HG03196 (cell line): ENCODE measurements around the gene RPS27L.

Source experiments
- ATAC-seq: cut with Tn5 transposase; IDR thresholded peaks from one replicate; pipeline ENCODE4 v1.9.1; 2021; ENCODE audit not compliant: unreplicated experiment

RPS27L gene

GRCh38 chr15:63188247-63188925 lies 31.1 kb upstream of the RPS27L start:
- ATAC-seq, result peak; percentile 6

GRCh38 chr15:63187589-63188226 lies 30.4 kb upstream of the RPS27L start:
- ATAC-seq, result no peak

GRCh38 chr15:63186065-63186464 lies 28.8 kb upstream of the RPS27L start:
- ATAC-seq, result no peak

DNA sequence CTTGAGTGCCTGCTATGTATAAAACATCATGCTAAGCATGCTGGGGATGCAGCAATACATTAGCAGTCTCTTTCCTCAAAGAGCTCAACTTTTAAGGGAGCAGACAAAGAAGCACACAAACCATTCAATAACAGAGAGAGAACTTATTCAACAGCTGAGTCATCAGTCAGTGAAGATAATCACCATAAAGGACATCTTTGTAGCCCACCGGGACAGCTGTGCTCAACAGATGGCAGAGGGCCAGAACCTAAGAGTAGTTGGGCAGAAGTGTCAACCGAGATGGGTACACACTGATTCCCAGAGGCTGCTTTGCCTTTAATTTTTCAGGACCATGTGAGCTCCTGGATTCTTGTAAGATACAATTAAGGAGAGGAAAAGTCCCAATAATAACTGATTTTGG lies 27.9 kb upstream of the RPS27L start:
- no peak for ATAC-seq

DNA sequence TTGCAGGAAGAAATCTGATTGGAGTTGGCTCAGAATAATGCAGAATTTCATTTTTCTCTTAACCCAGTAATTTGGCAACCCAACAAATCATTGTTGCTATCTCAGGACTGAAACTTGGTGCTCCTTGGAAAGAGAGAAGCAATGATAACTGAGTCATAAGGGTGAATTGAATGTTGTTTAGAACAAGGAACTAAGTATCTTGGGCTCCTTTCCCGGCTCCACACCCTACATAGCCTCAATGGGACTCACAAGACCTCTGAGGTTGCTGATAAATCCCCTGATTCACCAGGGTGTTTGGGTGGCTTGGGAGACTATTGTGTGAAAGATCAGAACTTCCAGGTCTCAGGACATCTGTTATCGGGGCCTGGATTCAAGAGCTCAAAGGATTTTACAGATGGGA lies 24.4 kb upstream of the RPS27L start:
- no peak for ATAC-seq

GRCh38 chr15:63180746-63181145 lies 23.5 kb upstream of the RPS27L start:
- ATAC-seq, result no peak

GRCh38 chr15:63178034-63178433 lies 20.8 kb upstream of the RPS27L start:
- ATAC-seq, result no peak

GRCh38 chr15:63176302-63176701 lies 19.0 kb upstream of the RPS27L start:
- no peak for ATAC-seq

DNA sequence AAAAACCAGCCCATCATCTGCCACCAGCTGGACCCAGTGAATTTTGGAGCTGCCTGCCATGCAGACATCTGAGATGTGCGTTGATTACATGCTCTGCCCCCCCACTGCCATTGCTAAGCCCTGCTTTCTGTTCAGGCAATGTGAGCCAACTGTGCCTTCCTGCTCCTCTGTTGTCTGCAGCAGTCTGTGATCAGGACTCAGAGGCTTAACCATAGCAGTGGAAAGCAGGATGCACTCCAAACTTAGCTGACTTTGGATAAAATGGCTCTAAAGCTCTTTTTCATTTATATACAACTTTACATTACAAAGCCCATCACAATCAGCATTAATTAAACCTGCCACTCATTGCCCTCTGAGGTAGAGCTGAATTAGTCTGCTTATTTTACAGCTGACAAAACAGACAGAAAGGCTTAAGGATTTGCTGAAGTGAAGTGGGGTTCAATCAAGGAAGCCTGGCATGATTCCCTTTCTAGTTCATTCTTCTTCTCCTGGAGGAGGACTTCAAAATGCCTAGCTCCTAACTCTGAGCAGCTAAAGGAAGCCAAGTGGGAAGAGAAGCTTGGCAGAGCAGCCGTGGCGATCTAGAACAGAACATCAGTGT lies 15.7 kb upstream of the RPS27L start:
- ATAC-seq, result no peak

- ATAC-seq, result no peak
Measured at GRCh38 chr15:63172376-63172775, 15.1 kb upstream of the RPS27L start.

GRCh38 chr15:63169788-63170187 lies 12.5 kb upstream of the RPS27L start:
- no peak for ATAC-seq

GRCh38 chr15:63166219-63166618 lies 8.9 kb upstream of the RPS27L start:
- ATAC-seq, result no peak

- ATAC-seq, result no peak
Measured at GRCh38 chr15:63165166-63165859, 8.0 kb upstream of the RPS27L start.

GRCh38 chr15:63163217-63163616 lies 5.9 kb upstream of the RPS27L start:
- no peak for ATAC-seq

DNA sequence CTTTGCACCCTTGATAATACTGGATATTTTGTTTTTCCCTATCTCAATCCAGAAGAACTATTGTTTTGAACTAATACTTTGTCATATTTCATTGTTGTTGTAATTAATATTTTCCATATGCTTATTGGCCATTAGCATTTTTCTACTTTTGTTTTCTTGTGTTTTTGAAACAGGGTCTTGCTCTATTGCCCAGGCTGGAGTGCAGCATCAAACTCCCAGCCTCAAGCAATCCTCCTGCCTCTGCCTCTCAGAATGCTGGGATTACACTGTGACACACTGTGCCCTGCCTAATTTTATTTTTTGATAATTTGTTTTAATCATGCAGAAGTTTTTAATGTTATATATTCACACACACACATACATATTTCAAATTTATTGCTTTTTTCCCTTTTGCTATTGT lies 3.4 kb upstream of the RPS27L start:
- ATAC-seq, result no peak

GRCh38 chr15:63157891-63158431 lies 684 bp upstream of the RPS27L start:
- peak; percentile 22 for ATAC-seq

DNA sequence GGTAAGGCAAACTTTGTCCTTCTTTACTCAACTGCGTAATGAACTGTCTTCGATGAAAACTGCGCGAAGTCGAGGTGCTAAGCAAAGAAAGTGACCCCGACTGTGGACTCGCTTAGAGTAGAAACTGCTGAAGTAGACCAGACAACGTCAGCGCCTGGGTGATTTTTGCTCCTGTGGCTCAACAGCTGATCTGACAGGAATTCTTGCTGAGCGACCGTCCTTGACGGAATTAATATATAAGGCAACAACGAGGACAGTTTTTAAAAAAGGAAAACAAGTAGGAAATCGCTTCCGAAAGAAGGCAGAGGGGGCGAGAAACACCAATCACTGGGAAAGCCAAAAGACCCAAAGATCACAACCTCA lies 541 bp downstream of the RPS27L start:
- no peak for ATAC-seq

GRCh38 chr15:63156086-63156710 lies 1.1 kb downstream of the RPS27L start:
- ATAC-seq, result no peak

DNA sequence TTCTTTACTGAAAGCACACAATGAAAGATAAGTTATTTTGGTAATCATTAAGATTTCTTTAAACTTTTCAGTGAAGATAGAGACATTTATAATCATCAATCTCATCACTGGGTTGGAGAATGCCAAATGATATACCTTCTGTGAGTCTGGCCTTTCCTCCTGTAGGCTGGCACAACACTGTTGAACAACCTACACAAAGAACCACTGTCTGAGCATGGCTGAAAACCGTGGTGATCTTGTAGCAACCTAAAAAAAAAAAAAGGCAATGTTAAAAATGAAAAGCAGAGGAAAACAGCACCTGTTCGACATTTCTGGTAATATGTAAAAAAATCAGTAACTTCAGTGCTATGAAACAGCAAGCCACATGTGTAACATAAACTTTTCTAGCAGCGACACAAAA lies 1.8 kb downstream of the RPS27L start:
- ATAC-seq, result no peak

DNA sequence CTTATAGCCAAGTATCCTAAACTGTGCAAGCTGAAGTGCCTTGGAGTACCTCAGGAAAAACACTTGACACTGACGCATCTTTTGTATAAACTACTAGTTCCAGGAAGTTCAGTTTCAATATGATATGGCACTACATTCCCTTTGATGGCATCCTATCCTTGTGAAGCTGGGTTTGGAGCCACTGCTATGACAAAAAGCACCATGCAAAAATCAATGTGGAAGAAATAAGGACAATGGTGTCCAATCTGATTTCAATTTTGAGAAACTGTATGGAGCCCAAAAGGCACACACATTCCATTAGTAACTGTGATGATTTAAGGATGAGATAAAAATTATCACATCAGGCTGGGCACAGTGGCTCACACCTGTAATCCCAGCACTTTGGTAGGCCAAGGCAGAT lies 5.6 kb downstream of the RPS27L start:
- no peak for ATAC-seq

DNA sequence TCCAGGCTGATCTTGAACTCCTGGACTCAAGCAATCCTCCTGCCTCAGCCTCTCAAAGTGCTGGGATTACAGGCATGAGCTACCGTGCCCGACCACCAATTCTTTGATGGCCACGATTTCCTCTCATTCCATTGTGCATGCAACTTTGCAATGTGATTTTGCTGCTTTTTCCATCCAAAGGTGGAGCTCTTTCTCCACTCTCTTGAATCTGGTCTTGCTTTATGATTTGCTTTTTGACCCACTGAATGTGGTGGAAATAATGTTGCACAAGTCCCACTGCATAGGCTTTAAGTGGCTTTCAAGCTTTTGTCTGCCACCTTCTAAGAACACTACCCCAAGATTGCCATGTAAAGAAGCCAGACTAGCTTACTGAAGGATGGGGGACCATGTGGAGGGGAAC lies 10.6 kb downstream of the RPS27L start:
- no peak for ATAC-seq
